Measurements from ENCODE around the gene VRK1.
"Not testable (repeated sequence)": the region's sequence is repeated elsewhere in the genome, so short reads cannot be mapped to it uniquely, and the experiment has no call there.

The VRK1 gene

GRCh38 chr14:96796851-96797581, at the start of gene VRK1:
Gene VRK1, plus strand, starts transcription at chr14:96797382. Its CDS starts 36,090 bp downstream, at chr14:96833472.
- DNase-seq = peak; percentile 80 to 93 (median 88)

GRCh38 chr14:96747608-96748007, 49.6 kb upstream of the VRK1 start:
- no peak for DNase-seq

GRCh38 chr14:96748362-96748761, 48.8 kb upstream of the VRK1 start:
- no peak for DNase-seq

- DNase-seq = no peak
Measured at GRCh38 chr14:96751505-96751904, 45.7 kb upstream of the VRK1 start.

- DNase-seq = no peak
Measured at GRCh38 chr14:96752125-96752524, 45.1 kb upstream of the VRK1 start.

- DNase-seq = no peak
Measured at GRCh38 chr14:96752594-96752993, 44.6 kb upstream of the VRK1 start.

GRCh38 chr14:96754162-96754844, 42.9 kb upstream of the VRK1 start:
- no peak for DNase-seq

- DNase-seq = no peak
Measured at GRCh38 chr14:96754845-96755184, 42.4 kb upstream of the VRK1 start.

- DNase-seq = no peak
Measured at GRCh38 chr14:96756745-96757144, 40.4 kb upstream of the VRK1 start.

GRCh38 chr14:96757456-96757855, 39.7 kb upstream of the VRK1 start:
- no peak for DNase-seq

GRCh38 chr14:96761066-96761465, 36.1 kb upstream of the VRK1 start:
- DNase-seq = no peak

- DNase-seq = no peak
Measured at GRCh38 chr14:96762650-96763049, 34.5 kb upstream of the VRK1 start.

- no peak for DNase-seq
Measured at GRCh38 chr14:96764012-96764411, 33.2 kb upstream of the VRK1 start.

- DNase-seq = not testable (repeated sequence)
Measured at GRCh38 chr14:96765205-96765604, 32.0 kb upstream of the VRK1 start.

GRCh38 chr14:96772929-96773328, 24.3 kb upstream of the VRK1 start:
- DNase-seq = no peak

GRCh38 chr14:96776791-96777190, 20.4 kb upstream of the VRK1 start:
- DNase-seq = no peak

- no peak for DNase-seq
Measured at GRCh38 chr14:96780500-96780899, 16.7 kb upstream of the VRK1 start.

- no peak for DNase-seq
Measured at GRCh38 chr14:96781371-96781770, 15.8 kb upstream of the VRK1 start.

- no peak for DNase-seq
Measured at GRCh38 chr14:96782436-96782835, 14.7 kb upstream of the VRK1 start.

- DNase-seq = no peak
Measured at GRCh38 chr14:96783043-96783914, 13.9 kb upstream of the VRK1 start.

GRCh38 chr14:96783915-96784224, 13.3 kb upstream of the VRK1 start:
- DNase-seq = no peak

- no peak for DNase-seq
Measured at GRCh38 chr14:96790186-96790585, 7.0 kb upstream of the VRK1 start.

- DNase-seq = no peak
Measured at GRCh38 chr14:96790706-96791105, 6.5 kb upstream of the VRK1 start.

- no peak for DNase-seq
Measured at GRCh38 chr14:96792003-96792402, 5.2 kb upstream of the VRK1 start.
